GM12873 (cell line): ENCODE results near the gene IER2.

Source experiments
- TF ChIP-seq, protein P1 (sequence below): IDR thresholded peaks from 2 replicates; pipeline ENCODE4 v1.5.1; 2012; ENCODE audit warnings: low read depth, mild to moderate bottlenecking, moderate library complexity, low read length, control low read depth; ENCODE audit not compliant: insufficient read depth; ENCODE audit errors: missing control alignments

The IER2 gene

DNA sequence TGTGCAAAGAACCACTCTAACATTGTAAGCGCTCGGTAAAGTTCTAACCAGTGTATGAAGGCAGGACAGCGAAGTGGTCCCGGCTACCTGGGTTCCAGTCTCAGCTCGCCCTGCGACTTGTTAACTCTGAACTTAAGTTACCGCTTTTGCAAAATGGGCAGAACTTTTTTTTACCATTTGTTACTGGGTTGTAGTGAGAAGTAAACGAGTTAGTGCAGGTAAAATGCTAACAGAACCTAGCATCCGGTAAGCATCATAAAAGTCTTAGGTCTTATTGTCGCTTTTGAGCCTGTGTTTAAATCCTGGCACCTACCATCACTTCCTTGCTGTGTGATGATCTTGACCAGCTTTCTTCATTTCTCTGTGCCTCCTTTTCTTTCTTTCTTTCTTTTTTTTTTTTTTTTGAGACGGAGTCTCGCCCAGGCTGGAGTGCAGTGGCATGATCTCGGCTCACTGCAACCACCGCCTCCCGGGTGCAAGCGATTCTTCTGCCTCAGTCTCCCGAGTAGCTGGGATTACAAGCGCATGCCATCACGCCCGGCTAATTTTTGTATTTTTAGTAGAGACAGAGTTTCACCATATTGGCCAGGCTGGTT is 32.9 kb upstream of the IER2 start:
- TF ChIP-seq, protein P1, sequence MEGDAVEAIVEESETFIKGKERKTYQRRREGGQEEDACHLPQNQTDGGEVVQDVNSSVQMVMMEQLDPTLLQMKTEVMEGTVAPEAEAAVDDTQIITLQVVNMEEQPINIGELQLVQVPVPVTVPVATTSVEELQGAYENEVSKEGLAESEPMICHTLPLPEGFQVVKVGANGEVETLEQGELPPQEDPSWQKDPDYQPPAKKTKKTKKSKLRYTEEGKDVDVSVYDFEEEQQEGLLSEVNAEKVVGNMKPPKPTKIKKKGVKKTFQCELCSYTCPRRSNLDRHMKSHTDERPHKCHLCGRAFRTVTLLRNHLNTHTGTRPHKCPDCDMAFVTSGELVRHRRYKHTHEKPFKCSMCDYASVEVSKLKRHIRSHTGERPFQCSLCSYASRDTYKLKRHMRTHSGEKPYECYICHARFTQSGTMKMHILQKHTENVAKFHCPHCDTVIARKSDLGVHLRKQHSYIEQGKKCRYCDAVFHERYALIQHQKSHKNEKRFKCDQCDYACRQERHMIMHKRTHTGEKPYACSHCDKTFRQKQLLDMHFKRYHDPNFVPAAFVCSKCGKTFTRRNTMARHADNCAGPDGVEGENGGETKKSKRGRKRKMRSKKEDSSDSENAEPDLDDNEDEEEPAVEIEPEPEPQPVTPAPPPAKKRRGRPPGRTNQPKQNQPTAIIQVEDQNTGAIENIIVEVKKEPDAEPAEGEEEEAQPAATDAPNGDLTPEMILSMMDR: no peak

DNA sequence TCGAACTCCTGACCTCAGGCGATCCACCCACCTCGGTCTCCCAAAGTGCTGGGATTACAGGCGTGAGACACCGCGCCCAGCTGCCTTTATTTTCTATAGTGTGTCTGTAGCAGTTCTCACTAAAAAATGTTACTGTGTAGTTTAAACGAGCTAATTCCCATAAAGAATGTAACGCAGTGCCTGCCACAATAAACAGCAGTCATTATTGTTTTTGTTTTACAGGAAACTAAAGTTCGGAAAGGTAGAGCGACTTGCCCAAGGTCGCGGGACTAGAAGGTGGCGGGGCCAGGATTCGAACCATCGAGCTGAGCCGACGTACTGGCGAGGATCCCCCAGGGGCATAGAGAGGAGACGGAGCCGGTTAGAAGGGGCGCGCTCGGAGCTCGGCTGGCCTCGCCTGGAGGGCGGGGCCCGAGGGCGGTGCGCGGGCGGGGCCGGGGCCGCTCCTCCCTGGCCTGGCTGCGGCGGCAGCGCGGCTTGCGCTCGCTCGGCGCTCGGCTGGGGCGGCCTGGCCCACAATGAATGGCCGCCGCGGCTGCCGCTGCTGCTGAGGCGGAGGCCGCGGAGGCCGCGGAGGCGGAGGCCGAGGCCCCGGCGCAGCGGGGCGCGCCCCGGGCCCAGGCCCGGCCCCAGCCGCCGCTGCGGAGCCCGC is 32.3 kb upstream of the IER2 start, which contains the start of gene NACC1:
Gene NACC1, plus strand, starts transcription at position 493 of the 652 bp plus-strand sequence. CDS start 16,944 bp downstream, outside the sequence.
- TF ChIP-seq, protein P1: no peak

DNA sequence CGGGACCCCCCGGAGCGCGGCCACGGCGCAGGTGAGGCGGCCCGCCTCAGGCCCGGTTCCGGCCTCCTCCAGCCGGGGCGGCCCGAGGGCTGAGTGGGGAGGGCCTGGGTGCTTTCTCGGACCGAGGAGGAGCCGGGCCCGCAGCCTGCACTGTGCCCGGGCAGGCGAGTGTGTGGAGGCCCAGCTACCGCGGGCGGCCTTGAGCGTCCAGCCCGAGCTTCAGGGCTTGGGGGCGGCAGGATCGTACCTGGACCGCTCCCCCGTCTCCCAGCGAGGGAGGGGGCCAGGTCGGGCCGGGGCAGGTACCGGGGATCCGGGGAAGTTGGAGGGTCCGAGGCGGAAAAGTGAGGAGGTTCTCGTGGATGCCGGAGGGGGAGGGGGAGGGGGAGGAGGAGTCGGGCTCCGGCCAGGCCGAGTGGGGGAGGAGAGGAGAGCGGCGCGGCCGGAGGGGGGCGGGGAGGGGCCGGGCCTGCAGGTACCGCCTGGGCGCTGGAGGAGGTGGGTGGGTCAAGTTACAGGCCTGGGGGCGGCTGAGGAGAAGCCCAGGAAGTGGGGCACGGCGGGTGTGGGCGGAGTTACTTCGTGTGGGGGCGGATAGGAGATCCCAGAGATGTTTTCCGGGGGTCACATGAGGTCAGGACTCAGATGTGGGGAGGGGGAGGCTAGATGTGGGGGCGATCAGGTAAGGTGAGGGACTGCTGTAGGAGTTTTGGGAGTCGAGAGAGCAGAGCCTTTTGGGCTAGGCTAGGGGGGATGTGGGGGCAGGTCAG is 31.6 kb upstream of the IER2 start:
- TF ChIP-seq, protein P1: no peak

DNA sequence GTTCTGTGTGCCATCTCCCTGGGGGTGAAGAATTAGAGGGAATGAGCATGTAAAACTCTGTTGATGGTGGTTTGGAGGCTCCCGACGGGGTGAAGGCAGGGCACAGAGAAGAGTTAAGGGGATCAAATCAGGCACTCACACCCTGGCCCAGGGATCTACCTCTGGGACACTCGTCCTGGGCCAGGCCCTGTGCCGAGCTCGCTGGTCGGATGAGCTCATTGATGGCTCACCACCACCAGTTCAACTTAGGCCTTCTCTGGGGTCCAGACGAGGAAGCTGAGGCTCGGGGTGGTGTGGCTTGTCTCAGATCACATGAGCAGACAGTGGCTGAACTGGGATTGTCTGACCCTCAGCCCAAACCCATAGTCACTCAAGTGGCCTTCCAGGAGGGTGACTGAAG is 30.6 kb upstream of the IER2 start:
- TF ChIP-seq, protein P1: no peak

DNA sequence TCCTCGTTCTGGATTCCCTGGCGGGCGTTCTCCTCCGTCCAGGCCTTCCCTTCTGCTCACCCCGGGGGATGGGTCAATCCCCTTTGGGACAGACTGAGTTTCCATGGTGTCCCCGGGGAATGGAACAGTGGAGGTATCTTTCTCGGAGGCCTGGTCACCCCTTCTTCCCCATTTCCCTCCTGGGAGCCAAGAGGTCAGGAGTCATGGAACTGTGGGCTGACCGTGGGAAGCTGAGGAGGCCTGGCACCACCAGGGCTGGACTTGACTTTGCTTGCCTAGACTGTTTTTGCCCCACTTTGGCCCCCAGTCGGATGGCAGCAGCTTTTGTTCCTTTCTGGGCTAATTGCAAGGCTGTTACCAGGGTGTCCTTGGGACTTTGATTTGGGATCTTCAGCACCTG is 30.2 kb upstream of the IER2 start:
- TF ChIP-seq, protein P1: no peak

DNA sequence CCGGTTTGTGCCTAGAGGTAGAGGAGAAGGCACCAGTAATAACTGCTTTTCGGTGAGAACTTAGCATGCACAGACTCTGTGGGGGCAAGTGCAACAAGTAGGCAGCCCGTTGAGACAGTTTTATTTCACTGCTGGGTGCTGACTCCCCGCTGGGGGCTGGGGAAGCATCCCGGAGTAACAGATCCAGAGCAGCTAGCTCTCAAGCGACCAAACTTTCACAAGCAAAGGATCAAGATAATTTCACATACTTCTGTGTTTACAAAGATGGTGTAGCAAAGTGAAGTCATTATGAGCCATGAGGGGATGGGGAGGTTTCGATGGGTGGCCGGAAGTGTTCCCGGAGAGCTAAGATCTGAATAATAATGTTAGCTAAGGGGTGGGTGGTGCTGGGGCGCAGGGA is 29.4 kb upstream of the IER2 start:
- TF ChIP-seq, protein P1: no peak

DNA sequence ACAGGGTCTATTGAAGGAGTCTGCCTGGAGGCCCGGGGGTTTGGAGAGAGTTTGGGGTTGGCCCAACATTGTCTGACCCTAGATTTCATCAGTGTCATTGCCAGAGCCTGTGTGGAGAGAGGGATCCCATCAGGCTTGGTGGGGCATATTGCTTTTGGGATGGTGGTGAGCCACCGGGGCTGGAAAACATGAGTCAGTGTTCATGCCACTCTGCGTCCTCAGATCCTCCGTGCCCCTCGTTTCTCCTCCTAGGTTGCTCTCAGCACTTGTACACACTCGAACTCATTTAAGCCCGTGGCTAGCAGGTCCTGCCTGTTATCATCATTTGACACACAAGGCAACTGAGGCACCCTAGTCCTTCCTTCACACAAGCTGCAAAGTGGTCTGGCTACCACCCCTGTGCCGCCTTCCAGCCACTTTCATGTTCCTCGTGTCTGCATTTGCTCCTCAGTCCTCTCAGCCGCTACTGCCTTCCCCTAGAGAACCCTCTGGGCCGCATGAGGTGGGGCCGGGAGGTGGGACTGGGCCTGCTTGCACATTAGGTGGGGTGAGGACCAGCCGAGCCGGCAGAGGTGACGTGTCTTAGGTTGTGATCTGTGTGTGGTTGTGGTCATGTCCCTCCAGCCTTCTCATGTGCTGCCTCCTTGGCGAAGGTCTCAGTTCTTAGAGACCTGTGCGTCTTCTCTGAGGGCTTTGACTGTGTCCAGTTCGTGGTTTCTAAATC is 28.5 kb upstream of the IER2 start:
- TF ChIP-seq, protein P1: no peak
